Trophoblast cell (in vitro differentiated cells and primary cell): ENCODE results near the gene GPR42.

Experiments used
- DNase-seq, 2 donors: peaks; one replicate each; pipeline ENCODE4 v3.0.0-alpha.2; 2016
- H2AFZ ChIP-seq: 2 replicates; pipeline ENCODE4 v1.6.1; 2013; ENCODE audit warnings: low read length, moderate library complexity, mild to moderate bottlenecking; ENCODE audit not compliant: insufficient read depth, poor library complexity
- H2AK5ac ChIP-seq: 2 replicates; pipeline ENCODE4 v1.6.1; 2013; ENCODE audit warnings: mild to moderate bottlenecking, low read length
- H2BK120ac ChIP-seq: 2 replicates; pipeline ENCODE4 v1.6.1; 2013; ENCODE audit warnings: low read length, mild to moderate bottlenecking, moderate library complexity; ENCODE audit not compliant: insufficient read depth, poor library complexity
- H2BK12ac ChIP-seq: 2 replicates; pipeline ENCODE4 v1.6.1; 2013; ENCODE audit warnings: mild to moderate bottlenecking, low read length, moderate library complexity
- H2BK5ac ChIP-seq: 2 replicates; pipeline ENCODE4 v1.6.1; 2013; ENCODE audit warnings: low read length, low read depth, moderate library complexity, mild to moderate bottlenecking; ENCODE audit not compliant: poor library complexity
- H3K14ac ChIP-seq: 2 replicates; pipeline ENCODE4 v1.6.1; 2013; ENCODE audit warnings: mild to moderate bottlenecking, low read length
- H3K18ac ChIP-seq: 2 replicates; pipeline ENCODE4 v1.6.1; 2013; ENCODE audit warnings: mild to moderate bottlenecking, low read length
- H3K23ac ChIP-seq: 2 replicates; pipeline ENCODE4 v1.6.1; 2013; ENCODE audit warnings: low read length
- H3K27ac ChIP-seq: 2 replicates; pipeline ENCODE4 v1.5.1; 2013; ENCODE audit warnings: low read depth, mild to moderate bottlenecking, inconsistent platforms, low read length, moderate library complexity
- H3K27me3 ChIP-seq: 2 replicates; pipeline ENCODE4 v1.6.1; 2013; ENCODE audit warnings: inconsistent platforms, mild to moderate bottlenecking, low read length, moderate library complexity; ENCODE audit not compliant: insufficient read depth
- H3K36me3 ChIP-seq, 2 experiments: 1 replicate in 1 of 2; 2 replicates in 1 of 2; pipeline ENCODE4 v1.6.1; 2013; ENCODE audit warnings: low read length in 2 of 2, mild to moderate bottlenecking in 2 of 2, moderate library complexity in 1 of 2; ENCODE audit not compliant: insufficient read depth in 2 of 2, control insufficient read depth in 1 of 2
- H3K4ac ChIP-seq: 2 replicates; pipeline ENCODE4 v1.6.1; 2013; ENCODE audit warnings: low read depth, mild to moderate bottlenecking, low read length, moderate library complexity
- H3K4me1 ChIP-seq, 2 experiments: 1 replicate in 1 of 2; 2 replicates in 1 of 2; pipeline ENCODE4 v1.6.1; 2013; ENCODE audit warnings: low read length in 2 of 2, mild to moderate bottlenecking in 2 of 2, moderate library complexity in 1 of 2; ENCODE audit not compliant: insufficient read depth in 2 of 2, control insufficient read depth in 1 of 2
- H3K4me2 ChIP-seq: 2 replicates; pipeline ENCODE4 v1.6.1; 2013; ENCODE audit warnings: inconsistent platforms, mild to moderate bottlenecking, low read length, moderate library complexity
- H3K4me3 ChIP-seq: 2 replicates; pipeline ENCODE4 v1.5.1; 2013; ENCODE audit warnings: mild to moderate bottlenecking, low read depth, low read length, inconsistent platforms
- H3K79me1 ChIP-seq: one replicate; pipeline ENCODE4 v1.6.1; 2013; ENCODE audit warnings: low read length
- H3K79me2 ChIP-seq: 2 replicates; pipeline ENCODE4 v1.6.1; 2013; ENCODE audit warnings: low read length, mild to moderate bottlenecking; ENCODE audit not compliant: control insufficient read depth, insufficient read depth, poor library complexity
- H3K9ac ChIP-seq: 2 replicates; pipeline ENCODE4 v1.6.1; 2013; ENCODE audit warnings: mild to moderate bottlenecking, low read length
- H3K9me3 ChIP-seq: 2 replicates; pipeline ENCODE4 v1.6.1; 2013; ENCODE audit warnings: low read depth, mild to moderate bottlenecking, control low read depth, inconsistent platforms, low read length; ENCODE audit not compliant: insufficient read depth
- H4K12ac ChIP-seq: 2 replicates; pipeline ENCODE4 v1.6.1; 2013; ENCODE audit warnings: low read depth, mild to moderate bottlenecking, low read length, moderate library complexity
- H4K8ac ChIP-seq: 2 replicates; pipeline ENCODE4 v1.6.1; 2013; ENCODE audit warnings: low read depth, mild to moderate bottlenecking, low read length, moderate library complexity
- H4K91ac ChIP-seq: one replicate; pipeline ENCODE4 v1.6.1; 2013; ENCODE audit warnings: low read depth, mild to moderate bottlenecking, low read length, moderate library complexity
- WGBS: extraction: QIAGEN DNeasy Blood & Tissue Kit; methylation state at CpG from one replicate; pipeline ENCODE4 v1.1.7; 2013; ENCODE audit warnings: missing lambda C conversion rate; ENCODE audit not compliant: insufficient read length, insufficient coverage; ENCODE audit errors: extremely low coverage; 5-methylcytosine and 5-hydroxymethylcytosine counted together

GPR42 gene

DNA sequence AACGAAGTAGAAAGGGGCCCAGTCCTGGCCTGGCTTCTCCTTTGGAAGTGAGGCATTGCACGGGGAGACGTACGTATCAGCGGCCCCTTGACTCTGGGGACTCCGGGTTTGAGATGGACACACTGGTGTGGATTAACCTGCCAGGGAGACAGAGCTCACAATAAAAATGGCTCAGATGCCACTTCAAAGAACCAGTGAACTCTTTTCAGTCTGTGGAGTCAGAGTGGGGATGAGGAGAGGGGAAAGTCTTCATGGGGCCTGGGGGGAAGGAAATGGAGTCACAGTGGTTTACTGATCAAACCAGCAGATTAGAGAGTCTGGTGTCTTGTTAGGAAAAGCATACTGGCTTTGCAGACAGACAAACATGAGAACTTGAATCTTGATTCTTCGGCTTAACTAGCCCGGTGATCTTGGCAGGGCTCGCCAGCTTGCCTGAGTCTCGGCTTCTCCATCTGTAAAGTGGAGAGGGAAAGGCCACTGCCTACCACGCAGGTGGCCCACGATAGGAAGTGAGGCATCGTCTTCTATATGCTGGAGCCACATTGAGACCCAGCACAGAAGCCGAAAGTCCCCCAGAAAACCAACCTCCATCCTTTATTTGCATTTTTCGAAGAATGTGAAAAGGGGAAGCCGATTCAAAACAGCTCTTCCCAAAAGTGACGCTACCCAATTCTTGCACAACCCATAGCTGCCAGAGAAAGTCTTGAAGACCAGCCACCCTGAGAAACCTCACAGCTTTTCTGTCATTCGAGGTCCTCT, 23.5 kb upstream of the GPR42 start, which contains the start of gene FFAR1:
FFAR1 (plus strand) TSS at position 732 of the 759 bp plus-strand sequence. CDS start 3,650 bp downstream, outside the sequence.
- Histone ChIP-seq H3K79me2 (no peaks in the 10 kb centered on the region), H3K4me1 (peaks cover 0 to 5% of the 10 kb centered on the region in 2 experiments), H3K4ac (no peak within 1 kb of the TSS), H3K4me2 (no peak within 1 kb of the TSS), H4K12ac (no peak within 1 kb of the TSS), H3K9me3 (no peaks in the 10 kb centered on the region), H4K91ac (no peak within 1 kb of the TSS), H2AK5ac (no peak within 1 kb of the TSS), H2BK12ac (no peak within 1 kb of the TSS), H3K14ac (no peak within 1 kb of the TSS), H3K27me3 (no peaks in the 10 kb centered on the region), H2BK5ac (no peak within 1 kb of the TSS), H3K4me3 (no peak within 1 kb of the TSS), H3K79me1 (no peaks in the 10 kb centered on the region), H3K23ac (no peak within 1 kb of the TSS), H2BK120ac (no peak within 1 kb of the TSS), H4K8ac (no peak within 1 kb of the TSS), H3K36me3 (no peaks in the 10 kb centered on the region), H2AFZ (no peak within 1 kb of the TSS), H3K18ac (no peak within 1 kb of the TSS), H3K27ac (no peak within 1 kb of the TSS), H3K9ac (no peak within 1 kb of the TSS)
- DNase-seq, result peak; percentile 28 to 41
- no CpG with 5 or more reads among the region's 18 CpGs for WGBS

DNA sequence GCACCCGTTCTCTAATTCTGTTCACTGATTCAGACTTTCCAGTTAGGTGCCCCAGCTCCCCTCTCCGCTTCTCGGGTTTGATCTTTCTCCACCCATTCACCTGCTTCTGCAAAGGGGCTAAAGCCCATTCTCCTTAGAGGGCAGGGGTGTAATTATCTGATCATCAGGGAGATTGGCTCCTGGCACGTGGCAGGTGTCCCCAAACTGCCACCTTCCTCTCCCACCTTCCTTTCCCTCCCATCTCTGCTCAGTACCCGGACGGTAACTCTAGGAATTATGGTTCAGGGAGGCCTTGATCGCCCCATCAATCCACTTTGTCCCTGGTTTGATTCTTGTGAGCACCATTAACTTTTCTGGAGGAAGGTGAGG, 23.0 kb upstream of the GPR42 start:
- Histone ChIP-seq H3K18ac (no peak overlapping the region), H3K36me3 (no peaks in the 10 kb centered on the region), H3K27ac (no peak overlapping the region), H3K27me3 (no peaks in the 10 kb centered on the region), H4K12ac (no peak overlapping the region), H3K79me2 (no peaks in the 10 kb centered on the region), H3K14ac (no peak overlapping the region), H2BK120ac (no peak overlapping the region), H2AFZ (no peak overlapping the region), H3K4ac (no peak overlapping the region), H3K23ac (no peak overlapping the region), H3K9ac (no peak overlapping the region), H4K8ac (no peak overlapping the region), H2BK5ac (no peak overlapping the region), H3K4me3 (no peak overlapping the region), H3K4me1 (peaks cover 0 to 5% of the 10 kb centered on the region in 2 experiments), H3K79me1 (no peaks in the 10 kb centered on the region), H3K4me2 (no peak overlapping the region), H3K9me3 (no peaks in the 10 kb centered on the region), H2AK5ac (no peak overlapping the region), H4K91ac (no peak overlapping the region), H2BK12ac (no peak overlapping the region)
- DNase-seq, result no peak
- no CpG with 5 or more reads among the region's 7 CpGs for WGBS

- no peak overlapping the region for H2AFZ ChIP-seq
- no peaks in the 10 kb centered on the region for H3K79me2 ChIP-seq
- H3K36me3 ChIP-seq, result no peaks in the 10 kb centered on the region
- H4K91ac ChIP-seq, result no peak overlapping the region
- no peak overlapping the region for H3K18ac ChIP-seq
- H3K4me1 ChIP-seq, result peaks cover 0 to 5% of the 10 kb centered on the region in 2 experiments
- H3K27me3 ChIP-seq, result no peaks in the 10 kb centered on the region
- H4K8ac ChIP-seq, result no peak overlapping the region
- no peak overlapping the region for H3K27ac ChIP-seq
- H3K4me3 ChIP-seq, result no peak overlapping the region
- no peak for DNase-seq
- H4K12ac ChIP-seq, result no peak overlapping the region
- no peak overlapping the region for H2BK5ac ChIP-seq
- H2BK120ac ChIP-seq, result no peak overlapping the region
- no peak overlapping the region for H3K9ac ChIP-seq
- no peak overlapping the region for H2AK5ac ChIP-seq
- no peaks in the 10 kb centered on the region for H3K79me1 ChIP-seq
- H3K4me2 ChIP-seq, result no peak overlapping the region
- no peak overlapping the region for H3K23ac ChIP-seq
- WGBS, result no CpG with 5 or more reads among the region's 18 CpGs
- H3K9me3 ChIP-seq, result no peaks in the 10 kb centered on the region
- H3K14ac ChIP-seq, result no peak overlapping the region
- H2BK12ac ChIP-seq, result no peak overlapping the region
- H3K4ac ChIP-seq, result no peak overlapping the region
Observed at GRCh38 chr19:35348911-35349611, 21.8 kb upstream of the GPR42 start.

DNA sequence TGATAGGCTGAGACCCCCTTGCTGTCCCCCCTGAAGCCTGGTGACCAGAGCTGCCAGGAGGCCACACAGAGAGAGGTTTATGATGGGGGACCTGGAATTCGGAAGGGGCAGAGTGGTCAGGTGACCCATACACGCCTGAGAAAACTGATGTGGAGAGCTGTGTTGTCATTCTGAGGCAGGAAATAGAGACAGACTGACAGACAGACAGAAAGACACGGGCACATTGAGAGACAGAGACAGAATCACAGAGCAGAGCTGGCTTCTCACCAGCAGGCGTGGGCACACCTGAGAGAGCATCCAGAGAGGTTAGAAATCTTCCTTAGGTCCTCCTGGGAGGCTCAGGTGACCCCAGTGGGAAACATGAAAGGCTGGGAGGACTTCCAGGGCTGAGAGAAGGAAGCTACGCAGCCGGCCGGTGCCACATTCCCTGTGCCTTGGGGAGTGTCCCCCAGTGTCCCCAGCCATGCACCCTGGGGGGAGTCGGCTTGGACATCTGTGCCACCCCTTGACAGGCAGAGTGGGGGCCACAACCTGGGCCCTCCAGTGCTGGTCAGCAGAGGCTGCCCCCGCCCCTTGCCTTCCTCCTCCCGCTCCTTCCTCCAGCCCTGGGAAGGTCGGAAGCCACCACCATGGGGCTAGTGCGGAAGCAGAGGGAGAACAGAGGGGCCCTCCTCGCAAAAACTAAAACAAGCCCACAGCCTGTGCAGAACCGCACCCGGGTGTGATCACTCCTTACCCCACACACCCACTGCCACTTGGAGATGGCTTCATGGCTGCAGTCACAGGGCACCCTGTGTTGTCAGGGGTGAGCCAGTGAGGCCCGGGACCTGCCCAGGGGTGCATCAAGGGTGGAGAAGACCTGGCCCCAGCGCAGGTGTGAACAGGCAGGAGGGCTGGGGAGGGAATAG, 21.0 kb upstream of the GPR42 start:
- H2BK12ac ChIP-seq, result no peak overlapping the region
- no peak for DNase-seq
- no peak overlapping the region for H4K12ac ChIP-seq
- H3K9ac ChIP-seq, result no peak overlapping the region
- no peak overlapping the region for H2AFZ ChIP-seq
- no peaks in the 10 kb centered on the region for H3K79me2 ChIP-seq
- H2BK5ac ChIP-seq, result no peak overlapping the region
- H3K79me1 ChIP-seq, result no peaks in the 10 kb centered on the region
- no peak overlapping the region for H3K23ac ChIP-seq
- H3K4me3 ChIP-seq, result no peak overlapping the region
- WGBS, result no CpG with 5 or more reads among the region's 17 CpGs
- no peak overlapping the region for H2AK5ac ChIP-seq
- no peak overlapping the region for H3K27ac ChIP-seq
- H3K4me2 ChIP-seq, result no peak overlapping the region
- peaks cover 0 to 5% of the 10 kb centered on the region in 2 experiments for H3K4me1 ChIP-seq
- H3K27me3 ChIP-seq, result no peaks in the 10 kb centered on the region
- no peak overlapping the region for H4K91ac ChIP-seq
- H3K14ac ChIP-seq, result no peak overlapping the region
- H3K4ac ChIP-seq, result no peak overlapping the region
- H3K18ac ChIP-seq, result no peak overlapping the region
- no peak overlapping the region for H4K8ac ChIP-seq
- no peaks in the 10 kb centered on the region for H3K9me3 ChIP-seq
- H2BK120ac ChIP-seq, result no peak overlapping the region
- no peaks in the 10 kb centered on the region for H3K36me3 ChIP-seq
